ENCODE data around the gene ALPP.

The ALPP gene

DNA sequence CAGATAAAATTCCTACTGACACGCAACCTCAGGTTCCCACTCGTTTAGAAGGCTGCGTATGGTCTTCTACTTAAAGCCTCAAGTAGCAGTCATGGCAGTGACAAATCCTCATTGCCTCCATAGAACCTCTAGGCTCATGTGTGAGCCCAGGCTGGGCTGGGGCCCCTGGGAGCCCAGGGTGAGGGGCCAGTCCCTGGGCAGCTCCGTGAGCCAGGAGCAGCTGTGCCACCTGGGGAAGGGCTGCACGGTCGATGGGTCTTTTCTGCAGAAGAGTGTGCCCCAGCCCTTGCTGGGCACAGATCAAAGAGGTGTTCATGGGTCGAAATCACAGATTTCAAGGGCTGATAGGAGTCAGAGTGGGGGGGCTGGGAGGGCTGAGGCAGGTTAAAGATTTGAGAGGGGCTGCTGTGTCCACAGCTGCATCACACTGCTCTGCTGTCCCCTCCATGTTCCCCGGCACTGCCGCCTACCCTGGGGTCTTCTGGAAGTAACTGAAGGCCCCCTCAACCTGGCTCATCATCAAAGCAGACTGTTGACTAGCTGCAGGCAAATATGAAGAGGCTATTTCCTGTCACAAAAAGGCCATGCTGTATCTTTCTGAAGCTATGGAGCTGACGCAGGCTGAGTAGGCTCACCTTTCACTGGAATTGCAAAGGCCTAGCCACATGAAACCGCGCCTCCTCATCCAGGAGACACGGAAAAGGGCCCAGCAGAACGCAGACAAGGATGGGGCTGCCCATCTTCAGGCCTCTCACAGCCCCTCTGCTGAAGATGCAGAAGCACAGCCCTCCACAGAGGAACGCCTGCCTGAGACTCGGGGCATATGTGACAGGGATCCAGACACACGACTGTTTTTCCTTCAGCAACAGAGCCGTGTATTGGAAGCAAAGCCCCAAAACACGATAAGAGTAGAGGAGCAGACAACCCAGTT, 35.7 kb upstream of the ALPP start:
- Histone ChIP-seq H3K9ac (ENCODE audit: low read depth, low read length) (no peak overlapping the region), H3K4me1 (ENCODE audit: insufficient read depth, low read length) (no peaks in the 10 kb centered on the region), H3K36me3 (ENCODE audit: insufficient read depth, low read length) (no peaks in the 10 kb centered on the region), H3K27ac (ENCODE audit: low read depth, low read length) (no peak overlapping the region), H3K9me3 (ENCODE audit: insufficient read depth, low read depth, low read length) (no peaks in the 10 kb centered on the region), H3K4me3 (ENCODE audit: low read length) (no peak overlapping the region), H3K27me3 (ENCODE audit: insufficient read depth, low read length) (no peaks in the 10 kb centered on the region)
- WGBS: 85% methylated on average over 19 of the region's 19 CpGs

- H3K27ac ChIP-seq (ENCODE audit: low read depth, low read length): no peak overlapping the region
- H3K9me3 ChIP-seq (ENCODE audit: insufficient read depth, low read depth, low read length): no peaks in the 10 kb centered on the region
- H3K9ac ChIP-seq (ENCODE audit: low read depth, low read length): no peak overlapping the region
- H3K4me1 ChIP-seq (ENCODE audit: insufficient read depth, low read length): no peaks in the 10 kb centered on the region
- WGBS: 89% methylated on average over 6 of the region's 6 CpGs
- H3K36me3 ChIP-seq (ENCODE audit: insufficient read depth, low read length): no peaks in the 10 kb centered on the region
- H3K4me3 ChIP-seq (ENCODE audit: low read length): no peak overlapping the region
- peaks cover 3% of the 10 kb centered on the region; the same call in 1 of the 2 replicates for H3K27me3 ChIP-seq (ENCODE audit: insufficient read depth, low read length)
These were observed 34.7 kb upstream of the ALPP start for GRCh38 chr2:232343821-232344220.

GRCh38 chr2:232345251-232345650, 33.3 kb upstream of the ALPP start:
- 93% methylated on average over 8 of the region's 8 CpGs for WGBS
- Histone ChIP-seq H3K9ac (ENCODE audit: low read depth, low read length) (no peak overlapping the region), H3K36me3 (ENCODE audit: insufficient read depth, low read length) (no peaks in the 10 kb centered on the region), H3K4me3 (ENCODE audit: low read length) (no peak overlapping the region), H3K9me3 (ENCODE audit: insufficient read depth, low read depth, low read length) (no peaks in the 10 kb centered on the region), H3K27me3 (ENCODE audit: insufficient read depth, low read length) (peaks cover 17% of the 10 kb centered on the region), H3K4me1 (ENCODE audit: insufficient read depth, low read length) (no peaks in the 10 kb centered on the region), H3K27ac (ENCODE audit: low read depth, low read length) (no peak overlapping the region)

GRCh38 chr2:232347369-232347768, 31.2 kb upstream of the ALPP start:
- no peaks in the 10 kb centered on the region for H3K36me3 ChIP-seq (ENCODE audit: insufficient read depth, low read length)
- WGBS: 94% methylated on average over 5 of the region's 6 CpGs
- H3K27ac ChIP-seq (ENCODE audit: low read depth, low read length): no peak overlapping the region
- H3K27me3 ChIP-seq (ENCODE audit: insufficient read depth, low read length): peaks cover 38% of the 10 kb centered on the region
- no peak overlapping the region for H3K4me3 ChIP-seq (ENCODE audit: low read length)
- H3K4me1 ChIP-seq (ENCODE audit: insufficient read depth, low read length): no peaks in the 10 kb centered on the region
- H3K9ac ChIP-seq (ENCODE audit: low read depth, low read length): no peak overlapping the region
- H3K9me3 ChIP-seq (ENCODE audit: insufficient read depth, low read depth, low read length): no peaks in the 10 kb centered on the region

DNA sequence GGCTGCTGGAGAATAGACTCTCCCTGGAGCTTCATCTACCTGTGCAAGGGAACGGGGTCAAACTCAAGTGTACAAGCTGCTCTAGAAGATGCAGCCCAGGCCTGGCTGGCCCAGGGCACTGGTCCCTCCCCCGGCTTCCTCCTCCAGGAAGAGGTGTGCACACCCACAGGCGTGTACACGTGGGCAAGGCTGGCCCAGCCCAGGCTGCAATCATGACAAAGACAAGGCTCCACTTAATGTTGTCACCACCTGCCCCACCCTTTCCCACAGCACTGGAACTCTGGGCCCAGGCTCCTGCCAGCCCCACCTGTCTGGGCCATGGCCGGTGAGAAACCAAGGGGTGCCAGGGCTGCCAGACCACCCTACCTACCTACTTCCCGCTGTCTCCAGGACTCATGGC, 29.6 kb upstream of the ALPP start:
- Histone ChIP-seq H3K27me3 (ENCODE audit: insufficient read depth, low read length) (peaks cover 47% of the 10 kb centered on the region), H3K9ac (ENCODE audit: low read depth, low read length) (no peak overlapping the region), H3K4me3 (ENCODE audit: low read length) (no peak overlapping the region), H3K27ac (ENCODE audit: low read depth, low read length) (no peak overlapping the region), H3K36me3 (ENCODE audit: insufficient read depth, low read length) (no peaks in the 10 kb centered on the region), H3K9me3 (ENCODE audit: insufficient read depth, low read depth, low read length) (no peaks in the 10 kb centered on the region), H3K4me1 (ENCODE audit: insufficient read depth, low read length) (no peaks in the 10 kb centered on the region)
- WGBS: 80% methylated on average over 6 of the region's 6 CpGs

DNA sequence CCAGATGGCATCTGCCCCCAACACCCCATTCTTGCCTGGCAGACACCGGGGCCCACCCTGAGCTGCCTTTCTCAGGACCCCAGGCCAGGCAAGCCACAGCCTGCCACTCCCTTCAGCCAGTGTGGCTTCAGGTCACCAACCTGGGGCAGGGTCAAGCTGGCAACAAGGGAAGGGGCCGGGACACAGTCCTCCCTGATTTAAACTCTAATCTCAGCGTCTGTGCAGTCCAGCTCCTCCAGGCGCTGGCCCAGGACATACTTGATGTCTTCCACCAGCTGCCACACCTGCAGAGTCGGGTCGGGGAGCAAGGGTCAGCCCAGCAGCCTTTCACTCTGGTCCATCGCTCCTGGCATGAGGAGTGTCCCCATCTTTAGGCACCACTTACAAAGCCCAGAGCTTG, 29.0 kb upstream of the ALPP start:
- Histone ChIP-seq H3K27ac (ENCODE audit: low read depth, low read length) (no peak overlapping the region), H3K27me3 (ENCODE audit: insufficient read depth, low read length) (peaks cover 47% of the 10 kb centered on the region), H3K4me3 (ENCODE audit: low read length) (no peak overlapping the region), H3K9ac (ENCODE audit: low read depth, low read length) (no peak overlapping the region), H3K9me3 (ENCODE audit: insufficient read depth, low read depth, low read length) (0 out of 2 replicates have a peak, but pooled peaks cover 3% of the 10 kb centered on the region), H3K4me1 (ENCODE audit: insufficient read depth, low read length) (no peaks in the 10 kb centered on the region), H3K36me3 (ENCODE audit: insufficient read depth, low read length) (no peaks in the 10 kb centered on the region)
- 94% methylated on average over 7 of the region's 7 CpGs for WGBS

DNA sequence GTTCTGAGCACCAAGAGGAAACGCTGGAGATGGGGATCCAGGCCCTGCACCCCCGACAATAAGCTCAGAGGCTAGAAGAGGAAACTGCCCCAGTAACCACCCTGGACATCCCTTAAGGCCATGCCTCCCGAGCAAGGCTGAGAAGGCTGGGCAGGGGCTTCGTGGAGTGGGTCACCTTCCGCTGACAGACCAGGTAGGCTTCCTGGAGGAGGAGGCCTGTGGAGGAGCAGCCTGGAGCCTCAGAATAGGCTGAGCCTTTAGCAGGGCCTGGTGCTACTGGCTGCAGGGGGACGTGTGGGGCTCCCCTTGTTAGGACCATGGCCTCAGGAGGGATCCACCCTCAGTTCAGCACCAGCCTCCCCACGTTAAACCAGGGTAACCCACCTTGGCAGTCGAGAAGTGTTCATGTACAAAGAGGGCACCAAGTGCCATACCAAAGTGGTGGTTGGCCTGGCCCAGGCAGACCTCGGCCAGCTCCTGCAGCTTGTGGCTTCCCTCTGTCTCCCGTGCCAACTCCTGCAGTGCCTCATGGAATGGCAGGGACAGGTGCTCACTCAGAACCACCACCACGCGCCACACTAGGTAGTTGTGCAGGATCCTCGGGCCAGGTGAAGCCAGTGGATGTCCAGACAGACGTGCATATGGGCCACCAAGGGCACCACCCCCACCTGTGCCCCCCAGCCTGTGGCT, 28.5 kb upstream of the ALPP start:
- 91% methylated on average over 14 of the region's 14 CpGs for WGBS
- Histone ChIP-seq H3K9me3 (ENCODE audit: insufficient read depth, low read depth, low read length) (0 out of 2 replicates have a peak, but pooled peaks cover 8% of the 10 kb centered on the region), H3K4me3 (ENCODE audit: low read length) (no peak overlapping the region), H3K9ac (ENCODE audit: low read depth, low read length) (no peak overlapping the region), H3K27ac (ENCODE audit: low read depth, low read length) (no peak overlapping the region), H3K4me1 (ENCODE audit: insufficient read depth, low read length) (no peaks in the 10 kb centered on the region), H3K27me3 (ENCODE audit: insufficient read depth, low read length) (peaks cover 47% of the 10 kb centered on the region), H3K36me3 (ENCODE audit: insufficient read depth, low read length) (no peaks in the 10 kb centered on the region)

GRCh38 chr2:232350804-232351685, 27.5 kb upstream of the ALPP start:
- WGBS: 96% methylated on average over 76 of the region's 76 CpGs
- Histone ChIP-seq H3K36me3 (ENCODE audit: insufficient read depth, low read length) (no peaks in the 10 kb centered on the region), H3K4me3 (ENCODE audit: low read length) (peak overlapping the region; percentile 10; the same call in 1 of the 2 replicates), H3K27me3 (ENCODE audit: insufficient read depth, low read length) (peaks cover 47% of the 10 kb centered on the region), H3K27ac (ENCODE audit: low read depth, low read length) (no peak overlapping the region), H3K9ac (ENCODE audit: low read depth, low read length) (no peak overlapping the region; the same call in 1 of the 2 replicates), H3K4me1 (ENCODE audit: insufficient read depth, low read length) (no peaks in the 10 kb centered on the region), H3K9me3 (ENCODE audit: insufficient read depth, low read depth, low read length) (0 out of 2 replicates have a peak, but pooled peaks cover 8% of the 10 kb centered on the region)

DNA sequence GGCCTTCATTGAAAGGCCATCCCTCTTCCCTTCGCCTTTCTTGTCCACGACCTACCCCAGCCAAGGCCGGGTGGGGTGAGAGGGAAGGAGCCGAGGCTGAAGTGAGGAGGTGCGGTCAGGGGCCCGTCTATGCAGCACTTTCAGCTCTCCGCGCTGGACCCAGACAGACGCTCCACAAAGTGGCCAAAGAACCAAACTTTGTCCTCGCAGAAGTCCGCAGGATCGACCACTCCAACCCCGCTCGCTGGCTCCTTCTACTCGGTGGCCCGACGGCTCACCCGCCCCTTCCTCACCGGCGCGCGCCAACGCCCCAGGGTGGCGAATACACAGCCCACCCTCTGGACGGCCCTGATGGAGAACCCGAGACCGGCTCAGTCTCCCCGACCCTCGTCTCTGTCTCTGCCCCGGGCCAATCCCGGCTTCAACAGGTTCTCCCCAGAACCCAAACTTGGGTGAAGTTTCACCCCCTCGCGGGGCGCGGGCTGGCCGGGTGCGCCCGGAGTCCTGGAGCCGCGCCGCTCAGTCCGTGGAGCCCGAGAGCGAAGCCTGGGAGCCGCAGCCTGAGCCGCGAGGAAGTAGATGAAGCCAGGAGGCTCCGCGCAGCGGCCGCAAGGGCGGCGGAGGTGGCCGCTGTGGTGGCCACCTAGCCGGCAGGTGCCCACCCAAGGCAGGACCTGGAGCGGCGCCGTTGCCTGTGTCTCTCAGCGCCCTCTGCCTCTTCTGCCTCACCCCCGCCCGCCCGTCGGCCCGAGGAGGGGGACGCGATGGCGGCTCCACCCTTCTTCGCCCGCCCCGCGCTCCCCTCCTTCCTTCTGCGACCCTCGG, 26.7 kb upstream of the ALPP start:
- Histone ChIP-seq H3K4me3 (ENCODE audit: low read length) (peak overlapping the region; percentile 20), H3K9ac (ENCODE audit: low read depth, low read length) (no peak overlapping the region), H3K4me1 (ENCODE audit: insufficient read depth, low read length) (no peaks in the 10 kb centered on the region), H3K9me3 (ENCODE audit: insufficient read depth, low read depth, low read length) (0 out of 2 replicates have a peak, but pooled peaks cover 8% of the 10 kb centered on the region), H3K27me3 (ENCODE audit: insufficient read depth, low read length) (peaks cover 47% of the 10 kb centered on the region), H3K36me3 (ENCODE audit: insufficient read depth, low read length) (no peaks in the 10 kb centered on the region), H3K27ac (ENCODE audit: low read depth, low read length) (no peak overlapping the region)
- WGBS: 96% methylated on average over 73 of the region's 73 CpGs

DNA sequence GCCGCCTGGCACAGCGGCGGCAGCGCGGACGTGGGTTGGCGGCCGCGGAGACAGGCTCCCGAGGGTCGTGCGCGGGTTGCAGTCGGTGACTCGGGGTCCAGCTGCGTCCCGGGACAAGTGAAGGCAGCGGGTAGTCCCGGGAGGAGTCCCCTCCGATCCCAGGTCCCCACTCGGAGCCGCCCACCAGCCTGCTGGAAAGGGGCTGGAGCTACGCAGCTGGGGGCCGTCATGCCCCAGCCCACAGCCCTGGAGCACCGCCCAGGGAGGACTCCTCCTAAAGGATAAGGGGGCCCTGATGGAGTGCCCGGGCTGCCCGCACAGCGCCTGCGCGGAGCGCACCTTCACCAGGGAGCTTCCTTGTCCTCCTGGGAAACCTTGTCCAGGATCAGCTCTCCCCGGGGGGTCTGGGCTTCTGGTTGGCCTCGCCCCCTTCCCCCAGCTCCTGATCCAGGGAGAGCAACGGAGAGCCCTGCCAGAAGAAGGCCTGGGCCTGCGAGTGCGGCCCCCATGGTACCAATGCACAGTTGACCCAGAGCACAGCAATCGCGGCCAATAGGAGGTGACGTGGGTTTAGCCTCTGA, 25.9 kb upstream of the ALPP start:
- H3K27ac ChIP-seq (ENCODE audit: low read depth, low read length): no peak overlapping the region
- no peaks in the 10 kb centered on the region for H3K36me3 ChIP-seq (ENCODE audit: insufficient read depth, low read length)
- H3K9me3 ChIP-seq (ENCODE audit: insufficient read depth, low read depth, low read length): 0 out of 2 replicates have a peak, but pooled peaks cover 8% of the 10 kb centered on the region
- peak overlapping the region; percentile 20 for H3K4me3 ChIP-seq (ENCODE audit: low read length)
- 93% methylated on average over 39 of the region's 39 CpGs for WGBS
- H3K27me3 ChIP-seq (ENCODE audit: insufficient read depth, low read length): peaks cover 47% of the 10 kb centered on the region
- H3K4me1 ChIP-seq (ENCODE audit: insufficient read depth, low read length): no peaks in the 10 kb centered on the region
- no peak overlapping the region for H3K9ac ChIP-seq (ENCODE audit: low read depth, low read length)

All from HUES64 (cell line).